A673 (cell line): Measurements from ENCODE around the gene MS4A8. TPM values are rescaled to one million over a fixed set of nuclear protein-coding genes. Genes with fewer than 3 reads are reported as not detected.

Experiments used
- BruUV-seq: library from RNA; stranded (reverse); fragments of 400-500 nt; replicated peaks from 2 replicates; lab custom pipeline; 2021; lab: Mats Ljungman, UMichigan
- CTCF ChIA-PET: fragments of 300-600 bp; sonication (Branson Sonifier 250); formaldehyde crosslinking; loops from one replicate; lab custom pipeline; 2022; ENCODE audit warnings: antibody characterized with exemption; lab: Charles Lee
- POLR2A ChIA-PET: fragments of 300-600 bp; sonication (Branson Sonifier 250); formaldehyde crosslinking; loops from one replicate; lab custom pipeline; 2022; ENCODE audit warnings: antibody characterized with exemption; ENCODE audit not compliant: low non-redundant PET; lab: Charles Lee
- DNase-seq: peaks from one replicate; pipeline ENCODE4 v3.0.0-alpha.2; 2015; ENCODE audit warnings: low spot score
- H3K27ac ChIP-seq: fragments of 200-600 bp; sonication (generic); 2 replicates; pipeline ENCODE4 v1.5.1; 2016; ENCODE audit warnings: mixed run types, low read depth, mild to moderate bottlenecking, mixed read lengths, antibody characterized with exemption, low read length; ENCODE audit not compliant: poor library complexity, severe bottlenecking
- H3K27me3 ChIP-seq: fragments of 200-600 bp; sonication (generic); replicated peaks from 2 replicates; pipeline ENCODE4 v1.6.1; 2017; ENCODE audit warnings: mixed run types, low read depth, mild to moderate bottlenecking, mixed read lengths, antibody characterized with exemption, low read length; ENCODE audit not compliant: insufficient read depth, poor library complexity
- H3K36me3 ChIP-seq: fragments of 200-600 bp; sonication (generic); 2 replicates; pipeline ENCODE4 v1.6.1; 2016; ENCODE audit warnings: mixed run types, mild to moderate bottlenecking, mixed read lengths, antibody characterized with exemption, low read length; ENCODE audit not compliant: insufficient read depth, poor library complexity, severe bottlenecking
- H3K4me1 ChIP-seq: fragments of 200-600 bp; sonication (generic); 2 replicates; pipeline ENCODE4 v1.6.1; 2017; ENCODE audit warnings: mixed run types, mild to moderate bottlenecking, mixed read lengths, antibody characterized with exemption, low read length; ENCODE audit not compliant: insufficient read depth, poor library complexity, severe bottlenecking
- H3K4me3 ChIP-seq: fragments of 200-600 bp; sonication (generic); 2 replicates; pipeline ENCODE4 v1.5.1; 2016; ENCODE audit warnings: low read depth, mixed run types, mild to moderate bottlenecking, mixed read lengths, low read length; ENCODE audit not compliant: poor library complexity, severe bottlenecking
- H3K9me3 ChIP-seq: fragments of 200-600 bp; sonication (generic); 2 replicates; pipeline ENCODE4 v1.6.1; 2016; ENCODE audit warnings: mixed run types, low read depth, mild to moderate bottlenecking, mixed read lengths, antibody characterized with exemption, low read length; ENCODE audit not compliant: poor library complexity, severe bottlenecking
- CTCF ChIP-seq: fragments of 300-800, 200-600 bp; sonication (generic); conservative IDR thresholded peaks from 2 replicates; pipeline ENCODE4 v1.5.1; 2017; ENCODE audit warnings: low read depth, mild to moderate bottlenecking, antibody characterized with exemption, low read length, moderate library complexity, mixed read lengths
- EZH2 ChIP-seq: fragments of 200-600 bp; sonication (generic); IDR thresholded peaks from 2 replicates; pipeline ENCODE4 v1.6.1; 2017; ENCODE audit warnings: borderline replicate concordance, low read depth, mild to moderate bottlenecking, mixed read lengths, antibody characterized with exemption, low read length; ENCODE audit not compliant: poor library complexity, severe bottlenecking
- intact Hi-C: fragments of 100-400 bp; cut with micrococcal nuclease; formaldehyde crosslinking; loops from one replicate; pipeline ENCODE4 v1.10.0; 2022; ENCODE audit not compliant: unreplicated experiment
- total RNA-seq: library from RNA; stranded (reverse); gene quantifications from 2 replicates; pipeline ENCODE4 v1.2.3, GENCODE V29; 2021

The MS4A8 gene
- total RNA-seq, 1 experiment from 2014 or later = 1.5 TPM

GRCh38 chr11:60719391-60719790 is 20.0 kb downstream of the MS4A8 start:
- no TSS peak for BruUV-seq
- H3K27me3 ChIP-seq = peaks cover 9% of the 10 kb centered on the region
- ChIA-PET CTCF (no interaction called here), POLR2A (no interaction called here)
- DNase-seq = no peak
- no peak overlapping the region for H3K27ac ChIP-seq
- intact Hi-C loops = no loop called here
- H3K4me3 ChIP-seq = no peak overlapping the region
- no peaks in the 10 kb centered on the region for H3K4me1 ChIP-seq
- H3K36me3 ChIP-seq = no peaks in the 10 kb centered on the region
- H3K9me3 ChIP-seq = no peaks in the 10 kb centered on the region
- no peak for TF ChIP-seq CTCF
- TF ChIP-seq EZH2 = no peak

GRCh38 chr11:60720460-60720859 is 21.0 kb downstream of the MS4A8 start:
- no peak for DNase-seq
- intact Hi-C loops = no loop called here
- ChIA-PET POLR2A (no interaction called here), CTCF (no interaction called here)
- Histone ChIP-seq H3K4me1 (no peaks in the 10 kb centered on the region), H3K4me3 (no peak overlapping the region), H3K27ac (no peak overlapping the region), H3K36me3 (no peaks in the 10 kb centered on the region), H3K9me3 (no peaks in the 10 kb centered on the region), H3K27me3 (peaks cover 16% of the 10 kb centered on the region)
- TF ChIP-seq CTCF (no peak), EZH2 (no peak)
- BruUV-seq = no TSS peak

- H3K27ac ChIP-seq = no peak within 1 kb of the TSS
- peaks cover 37% of the 10 kb centered on the region for H3K27me3 ChIP-seq
- H3K9me3 ChIP-seq = no peaks in the 10 kb centered on the region
- no peaks in the 10 kb centered on the region for H3K4me1 ChIP-seq
- BruUV-seq = no TSS peak
- ChIA-PET CTCF (no interaction called here), POLR2A (no interaction called here)
- DNase-seq = no peak
- intact Hi-C loops = no loop called here
- no peaks in the 10 kb centered on the region for H3K36me3 ChIP-seq
- no peak within 1 kb of the TSS for H3K4me3 ChIP-seq
- TF ChIP-seq CTCF = no peak
- no peak for TF ChIP-seq EZH2
Observed at GRCh38 chr11:60724420-60724819, 25.0 kb downstream of the MS4A8 start, which contains the start of gene MS4A18. Gene MS4A18, plus strand, starts transcription at chr11:60724720.
